ENCODE data around the gene TNS1.

The TNS1 gene

GRCh38 chr2:217928324-217929181 is 74.2 kb downstream of the TNS1 start:
- DNase-seq: peak; percentile 13 to 62 (median 53)

DNA sequence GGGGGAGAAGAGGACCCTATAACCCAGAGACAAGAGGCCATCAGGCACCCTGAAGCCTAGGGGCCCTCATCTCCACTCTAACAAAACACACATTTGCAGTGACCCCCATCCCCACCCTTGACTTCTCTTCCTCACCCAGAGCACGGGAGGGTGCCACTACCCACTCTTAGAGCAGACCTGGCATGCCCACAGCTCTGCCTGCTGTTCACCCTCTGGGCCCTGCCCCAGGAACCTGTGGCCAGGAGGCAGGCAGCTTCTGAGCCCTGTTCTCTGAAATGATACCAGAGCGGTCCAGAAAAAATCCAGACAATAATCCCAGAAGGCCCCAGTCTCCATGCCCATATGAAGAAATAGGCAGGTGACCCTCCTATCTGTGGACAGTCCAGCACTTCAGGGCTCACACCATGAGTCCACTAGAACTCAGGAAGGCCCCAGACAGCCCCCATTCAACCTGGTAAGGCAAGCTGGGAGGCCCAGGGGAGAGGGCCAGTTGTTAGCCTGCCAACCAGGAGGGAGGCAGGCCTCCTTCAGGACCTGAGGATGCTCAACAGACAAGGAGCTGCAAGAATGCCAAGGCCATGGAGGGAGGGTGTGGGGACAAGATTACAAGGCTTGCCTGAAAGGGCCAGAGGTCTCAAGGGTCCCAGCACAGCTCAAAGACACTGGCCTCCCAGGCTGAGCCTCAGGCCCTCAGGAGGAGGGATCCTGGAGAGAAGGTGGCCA is 75.0 kb downstream of the TNS1 start:
- no peak for DNase-seq

GRCh38 chr2:217926801-217927200 is 76.0 kb downstream of the TNS1 start:
- no peak for DNase-seq

DNA sequence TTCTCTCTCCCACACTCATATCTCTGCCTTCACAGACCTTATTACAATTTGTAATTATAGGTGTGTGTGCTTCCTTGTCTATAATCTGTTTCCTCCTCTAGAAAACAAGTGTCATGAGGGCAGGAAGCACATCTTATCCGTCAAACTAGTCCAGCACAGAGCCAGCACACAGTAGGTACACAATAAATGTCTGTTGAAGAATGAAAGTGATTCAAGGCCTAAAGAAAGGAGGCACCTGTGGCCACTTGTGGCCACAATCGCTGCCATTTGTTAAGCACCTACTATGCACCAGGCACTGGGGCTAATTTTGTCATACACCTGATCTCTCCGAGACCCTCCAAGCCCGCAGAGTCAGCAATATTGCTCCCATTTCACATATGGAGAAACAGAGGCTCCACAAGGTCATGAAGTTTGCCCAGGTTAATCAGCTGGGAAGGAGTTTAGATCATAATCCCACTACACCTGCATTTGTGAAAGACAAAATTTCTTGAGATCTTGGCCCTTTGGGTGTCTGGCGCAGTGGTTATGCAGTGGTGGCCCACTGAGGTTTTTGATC is 78.4 kb downstream of the TNS1 start:
- DNase-seq: no peak

DNA sequence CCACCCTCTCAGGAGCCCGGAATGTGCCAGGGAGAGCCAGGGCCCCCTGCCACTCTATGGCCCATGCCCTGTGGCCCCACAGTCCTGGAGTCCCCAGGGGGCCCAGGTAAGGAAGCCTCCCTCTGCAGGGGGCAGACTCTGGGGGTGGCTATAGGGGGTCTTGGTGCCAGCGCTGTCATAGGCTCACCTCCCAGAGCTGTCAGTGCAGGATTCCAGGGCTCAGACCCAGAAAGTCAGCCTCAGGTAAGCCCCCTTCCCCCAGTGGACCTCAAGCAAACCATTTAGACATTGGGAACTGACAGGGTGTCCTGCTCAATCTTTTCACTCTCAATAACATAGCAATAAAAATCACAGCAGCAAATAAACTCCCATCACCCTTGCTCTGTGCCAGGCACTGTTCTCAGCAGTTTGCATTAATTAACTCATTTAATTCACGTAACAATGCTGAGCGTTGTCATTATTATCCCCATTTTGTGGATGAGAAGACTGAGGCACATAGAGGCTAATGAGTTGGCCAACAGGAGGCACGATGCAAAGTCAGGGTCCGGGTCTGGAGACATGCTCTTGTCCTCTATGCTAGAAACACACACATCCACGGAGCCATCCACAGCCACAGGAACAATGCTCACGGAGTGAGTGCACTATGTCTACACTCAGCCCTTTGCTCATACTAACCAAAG is 79.6 kb downstream of the TNS1 start:
- DNase-seq: no peak

DNA sequence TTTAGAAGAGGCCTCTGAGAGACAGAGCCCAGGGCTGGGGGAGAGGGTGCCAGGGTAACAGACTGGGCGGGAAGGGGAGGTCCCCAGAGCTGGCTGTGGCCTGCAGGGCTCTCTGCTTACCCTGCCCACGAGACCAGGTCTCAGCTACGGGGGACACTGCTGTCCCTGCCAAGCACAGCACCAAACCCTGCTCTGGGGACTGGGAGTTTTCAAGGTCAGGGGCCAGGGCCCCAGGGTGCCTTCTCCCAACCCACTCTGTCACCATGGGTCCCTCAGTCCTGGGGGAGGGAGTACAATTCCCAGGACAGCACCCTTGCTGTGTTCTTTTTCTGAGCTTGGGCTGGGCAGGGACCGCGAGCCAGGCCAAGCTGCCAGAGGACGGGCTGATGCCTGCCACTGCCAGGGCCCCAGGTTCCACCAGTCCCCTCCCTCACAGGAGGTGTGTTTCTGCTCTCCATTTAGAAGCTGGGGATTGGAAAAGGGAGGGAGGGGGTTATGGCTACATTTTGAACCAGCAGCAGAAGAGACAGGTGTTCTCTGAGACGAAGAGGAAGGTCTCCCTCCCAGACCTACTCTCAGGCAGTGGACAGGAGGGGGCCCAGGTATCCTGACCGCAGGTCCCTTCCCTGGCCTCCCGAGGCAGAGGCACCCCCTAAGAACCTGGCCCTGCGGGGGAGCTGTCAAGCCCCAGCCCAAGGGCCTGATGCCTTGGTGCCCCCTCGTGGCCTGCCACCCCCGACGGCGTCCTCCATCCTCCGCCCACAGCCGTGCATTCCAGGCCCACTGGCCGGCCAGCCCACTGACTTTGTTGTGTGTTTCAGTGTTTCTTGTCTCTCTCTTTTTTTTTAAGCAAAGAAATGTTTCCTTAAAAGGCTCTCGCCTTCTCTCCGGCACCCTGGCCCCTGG is 80.4 kb downstream of the TNS1 start:
- DNase-seq: no peak

- no peak for DNase-seq
Observed at GRCh38 chr2:217920879-217921603, 81.8 kb downstream of the TNS1 start.

DNA sequence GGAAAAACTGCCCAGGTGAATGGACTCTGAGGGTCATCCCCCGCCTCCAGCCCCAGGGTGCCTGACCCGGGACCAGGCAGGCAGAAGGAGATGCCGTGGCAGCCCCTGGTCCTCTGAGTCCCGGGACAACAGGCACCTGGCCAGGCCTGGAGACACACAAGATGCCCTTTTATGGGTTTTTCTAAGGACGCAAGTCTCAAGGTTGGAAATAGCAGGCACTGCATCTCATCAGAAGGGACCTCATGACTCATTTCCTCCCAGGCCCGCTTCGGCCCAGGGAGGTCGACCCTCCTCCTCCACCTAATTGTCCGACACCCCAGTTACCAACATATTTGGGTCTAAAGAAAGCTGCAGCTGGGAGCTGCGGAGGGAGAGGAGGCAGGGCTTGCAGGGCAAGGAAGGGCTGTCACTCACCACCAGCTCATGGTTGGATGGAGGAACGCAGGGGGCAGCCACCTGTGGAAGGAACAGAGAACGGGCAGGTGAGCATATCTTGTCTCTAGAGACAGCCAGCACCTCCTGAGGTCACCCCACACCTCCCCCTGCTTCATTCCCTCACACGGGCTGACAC is 82.9 kb downstream of the TNS1 start:
- DNase-seq: no peak

DNA sequence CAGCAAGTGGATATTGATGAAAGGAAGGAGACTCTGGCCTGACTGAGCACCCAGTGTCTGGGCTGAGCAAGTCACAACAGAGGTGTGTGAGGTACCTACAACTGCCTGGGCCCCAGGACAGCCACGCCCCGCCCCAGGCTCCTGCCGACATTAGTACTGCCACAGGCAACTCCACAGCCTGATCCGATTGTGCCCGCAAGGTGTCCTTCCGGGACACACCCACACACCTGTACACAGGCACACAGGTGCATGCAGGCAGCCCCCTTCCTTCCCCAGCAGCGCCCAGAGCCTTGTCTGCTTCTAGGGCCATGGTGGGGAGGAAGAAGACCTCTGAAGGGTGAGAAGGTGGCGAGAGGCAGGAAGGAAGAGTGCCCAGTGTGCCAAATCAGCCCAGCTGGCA is 83.6 kb downstream of the TNS1 start:
- peak in 1 of 3 experiments; percentile 48 for DNase-seq

GRCh38 chr2:217918308-217919024 is 84.3 kb downstream of the TNS1 start:
- DNase-seq: peak in 2 of 3 experiments; percentile 4 to 24

GRCh38 chr2:217916504-217917254 is 86.1 kb downstream of the TNS1 start:
- DNase-seq: peak in 1 of 3 experiments; percentile 23

GRCh38 chr2:217915706-217916105 is 87.1 kb downstream of the TNS1 start:
- no peak for DNase-seq

- no peak for DNase-seq
Observed at GRCh38 chr2:217914878-217915277, 87.9 kb downstream of the TNS1 start.

DNA sequence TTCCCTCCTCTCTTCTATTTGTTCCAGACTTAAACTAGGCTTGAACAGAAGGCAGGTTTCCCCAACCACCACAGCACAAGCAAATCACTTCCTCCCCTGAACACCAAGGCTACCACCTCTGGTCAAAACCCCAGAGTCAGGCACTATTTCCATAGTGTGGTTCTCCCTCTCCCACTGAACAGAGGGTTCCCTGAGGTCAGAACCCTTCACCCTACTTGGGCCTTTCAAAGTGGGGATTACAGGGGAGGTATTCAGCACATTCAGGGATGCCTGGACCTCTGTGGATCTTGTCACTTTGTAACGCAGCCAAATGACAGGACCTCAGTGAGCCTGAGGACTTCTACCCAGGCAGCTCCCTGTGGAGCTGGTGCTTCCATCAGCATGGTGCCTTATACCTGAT is 88.7 kb downstream of the TNS1 start:
- DNase-seq: no peak

- no peak for DNase-seq
Observed at GRCh38 chr2:217913436-217913835, 89.4 kb downstream of the TNS1 start.

GRCh38 chr2:217912098-217913024 is 90.4 kb downstream of the TNS1 start:
- DNase-seq: no peak

GRCh38 chr2:217911283-217912097 is 91.3 kb downstream of the TNS1 start:
- no peak for DNase-seq

DNA sequence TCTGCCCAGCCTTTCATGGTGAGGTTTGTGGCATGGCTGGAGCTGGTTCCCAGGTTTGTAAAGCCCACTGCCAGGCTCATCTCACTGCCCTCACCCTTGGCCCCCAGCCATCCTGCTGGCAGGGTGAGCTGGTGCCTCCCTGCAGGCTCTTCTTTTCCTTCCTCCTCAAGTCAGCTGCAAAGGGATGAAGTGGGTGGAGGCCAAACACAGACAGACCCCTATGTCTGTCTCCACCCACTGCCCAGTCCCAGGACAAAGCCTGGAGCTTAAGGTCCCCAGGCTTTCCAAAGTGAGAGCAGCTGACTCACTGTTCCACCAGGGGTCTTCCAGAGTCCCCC is 92.0 kb downstream of the TNS1 start:
- DNase-seq: no peak
